AG04450 (cell line): ENCODE measurements around the gene IQGAP3. TPM values are rescaled to one million over a fixed set of nuclear protein-coding genes. Genes with fewer than 3 reads are reported as not detected.

Source experiments
- CTCF ChIA-PET: fragments of 300-600, 350-600 bp; formaldehyde crosslinking; extraction: SDS; loops from one replicate; lab custom pipeline; 2022; ENCODE audit warnings: antibody characterized with exemption, inconsistent platforms; lab: Charles Lee
- POLR2A ChIA-PET: fragments of 350-600 bp; formaldehyde crosslinking; extraction: SDS; loops from one replicate; lab custom pipeline; 2021; ENCODE audit warnings: antibody characterized with exemption, inconsistent platforms; lab: Yijun Ruan, JAX
- DNase-seq: peaks from one replicate; pipeline ENCODE4 v3.0.0-alpha.2; 2011; ENCODE audit warnings: low read depth, low spot score
- H3K27ac ChIP-seq: one replicate; pipeline ENCODE4 v1.5.1; 2012; ENCODE audit warnings: low read depth, low read length, control low read depth
- H3K27me3 ChIP-seq: one replicate; pipeline ENCODE4 v1.6.0; 2012; ENCODE audit warnings: low read length; ENCODE audit not compliant: control insufficient read depth, insufficient read depth
- H3K4me3 ChIP-seq: 2 replicates; pipeline ENCODE4 v1.5.1; 2011; ENCODE audit warnings: mild to moderate bottlenecking, low read depth, low read length, control low read depth
- H3K9me3 ChIP-seq: 2 replicates; pipeline ENCODE4 v1.5.1; 2012; ENCODE audit warnings: low read length; ENCODE audit not compliant: control insufficient read depth, insufficient read depth
- polyA plus RNA-seq: library from polyadenylated mRNA; depleted of rRNA; stranded (reverse); fragments of >200 nt; gene quantifications from 2 replicates; pipeline ENCODE4 v1.2.3, GENCODE V29; 2011
- TF ChIP-seq, protein P1 (sequence below): IDR thresholded peaks from 2 replicates; pipeline ENCODE4 v1.5.1; 2011; ENCODE audit warnings: low read depth, low read length, control low read depth, inconsistent platforms

IQGAP3 gene
- polyA plus RNA-seq, 1 experiment: 6.3 TPM

DNA sequence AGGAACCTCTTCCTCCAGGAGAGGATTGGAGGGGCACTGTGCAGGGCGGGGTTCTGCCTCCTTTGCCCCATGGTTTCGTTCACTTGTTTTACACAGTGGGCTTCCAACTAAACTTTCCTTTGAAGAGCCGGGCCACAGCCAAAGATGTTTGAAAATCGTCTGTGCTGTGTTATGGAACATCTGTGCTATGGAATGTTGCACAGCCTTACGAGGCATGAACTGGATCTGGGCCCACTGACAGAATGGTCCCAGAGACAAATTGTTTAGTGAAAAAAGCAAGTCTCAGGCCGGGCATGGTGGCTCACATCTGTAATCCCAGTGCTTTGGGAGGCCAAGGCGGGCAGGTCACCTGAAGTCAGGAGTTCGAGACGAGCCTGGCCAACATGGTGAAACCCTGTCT lies 59.2 kb downstream of the IQGAP3 start:
- no peak for DNase-seq
- H3K27me3 ChIP-seq: no peaks in the 10 kb centered on the region
- ChIA-PET POLR2A (no interaction called here), CTCF (interaction anchor here (0.6 to 0.8 kb wide), 2 partner anchors 23 to 49 kb away, joined by 3 to 9 read pairs; no protein-coding TSS in a partner anchor)
- no peaks in the 10 kb centered on the region for H3K9me3 ChIP-seq
- peak overlapping the region; percentile 21 for H3K27ac ChIP-seq
- TF ChIP-seq, protein P1, sequence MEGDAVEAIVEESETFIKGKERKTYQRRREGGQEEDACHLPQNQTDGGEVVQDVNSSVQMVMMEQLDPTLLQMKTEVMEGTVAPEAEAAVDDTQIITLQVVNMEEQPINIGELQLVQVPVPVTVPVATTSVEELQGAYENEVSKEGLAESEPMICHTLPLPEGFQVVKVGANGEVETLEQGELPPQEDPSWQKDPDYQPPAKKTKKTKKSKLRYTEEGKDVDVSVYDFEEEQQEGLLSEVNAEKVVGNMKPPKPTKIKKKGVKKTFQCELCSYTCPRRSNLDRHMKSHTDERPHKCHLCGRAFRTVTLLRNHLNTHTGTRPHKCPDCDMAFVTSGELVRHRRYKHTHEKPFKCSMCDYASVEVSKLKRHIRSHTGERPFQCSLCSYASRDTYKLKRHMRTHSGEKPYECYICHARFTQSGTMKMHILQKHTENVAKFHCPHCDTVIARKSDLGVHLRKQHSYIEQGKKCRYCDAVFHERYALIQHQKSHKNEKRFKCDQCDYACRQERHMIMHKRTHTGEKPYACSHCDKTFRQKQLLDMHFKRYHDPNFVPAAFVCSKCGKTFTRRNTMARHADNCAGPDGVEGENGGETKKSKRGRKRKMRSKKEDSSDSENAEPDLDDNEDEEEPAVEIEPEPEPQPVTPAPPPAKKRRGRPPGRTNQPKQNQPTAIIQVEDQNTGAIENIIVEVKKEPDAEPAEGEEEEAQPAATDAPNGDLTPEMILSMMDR: no peak
- no peak overlapping the region for H3K4me3 ChIP-seq

DNA sequence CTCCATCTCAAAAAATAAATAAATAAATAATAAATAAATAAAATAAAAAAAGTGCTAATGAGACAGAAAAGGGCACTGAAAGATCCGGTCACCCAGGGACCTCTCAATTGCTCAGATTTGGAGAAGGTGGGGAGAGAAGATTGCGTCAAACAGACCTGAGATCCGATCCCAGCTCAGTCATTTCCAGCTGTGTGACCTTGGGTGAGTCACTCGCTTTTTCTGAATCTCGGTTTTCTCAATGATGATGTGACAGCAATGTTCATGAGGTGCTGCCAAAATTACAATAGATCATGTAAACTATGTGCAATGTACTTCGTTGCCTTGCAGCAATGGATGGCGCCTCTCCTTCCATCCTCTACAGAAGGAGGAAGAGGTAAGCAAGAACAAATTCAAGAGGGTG lies 60.7 kb downstream of the IQGAP3 start:
- Histone ChIP-seq H3K4me3 (no peak overlapping the region), H3K9me3 (no peaks in the 10 kb centered on the region), H3K27me3 (no peaks in the 10 kb centered on the region), H3K27ac (no peak overlapping the region)
- ChIA-PET CTCF (no interaction called here), POLR2A (interaction anchor here (1.6 to 2.2 kb wide), 2 partner anchors 11 to 59 kb away, joined by 5 to 8 read pairs; partner anchors contain the start of gene MEF2D)
- TF ChIP-seq, protein P1: no peak
- no peak for DNase-seq

DNA sequence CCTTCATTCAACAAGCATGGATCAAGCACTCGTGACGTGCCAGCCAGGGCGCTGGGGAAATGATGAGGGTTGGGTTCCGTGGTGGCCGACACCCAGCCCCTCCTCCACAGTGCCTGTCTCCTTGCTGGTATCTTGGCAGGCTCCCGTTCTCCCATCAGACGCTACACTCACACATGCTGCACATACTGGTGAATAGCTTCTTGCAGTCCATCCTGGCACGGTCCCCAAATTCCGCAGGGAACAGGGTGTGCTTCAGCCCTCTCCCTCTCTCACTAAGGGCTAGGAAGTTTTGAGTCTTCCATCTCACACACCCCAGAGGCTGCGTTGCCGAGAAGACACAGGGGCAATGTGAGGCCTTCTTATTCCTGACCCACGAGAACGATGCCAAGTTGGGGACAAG lies 61.7 kb downstream of the IQGAP3 start:
- CTCF ChIA-PET: no interaction called here
- Histone ChIP-seq H3K4me3 (no peak overlapping the region), H3K9me3 (no peaks in the 10 kb centered on the region), H3K27me3 (no peaks in the 10 kb centered on the region), H3K27ac (peak overlapping the region; percentile 39)
- POLR2A ChIA-PET: interaction anchor here (1.6 to 2.2 kb wide), 2 partner anchors 10 to 60 kb away, joined by 5 to 8 read pairs; partner anchors contain the start of gene MEF2D
- TF ChIP-seq, protein P1: no peak
- DNase-seq: peak; percentile 61

DNA sequence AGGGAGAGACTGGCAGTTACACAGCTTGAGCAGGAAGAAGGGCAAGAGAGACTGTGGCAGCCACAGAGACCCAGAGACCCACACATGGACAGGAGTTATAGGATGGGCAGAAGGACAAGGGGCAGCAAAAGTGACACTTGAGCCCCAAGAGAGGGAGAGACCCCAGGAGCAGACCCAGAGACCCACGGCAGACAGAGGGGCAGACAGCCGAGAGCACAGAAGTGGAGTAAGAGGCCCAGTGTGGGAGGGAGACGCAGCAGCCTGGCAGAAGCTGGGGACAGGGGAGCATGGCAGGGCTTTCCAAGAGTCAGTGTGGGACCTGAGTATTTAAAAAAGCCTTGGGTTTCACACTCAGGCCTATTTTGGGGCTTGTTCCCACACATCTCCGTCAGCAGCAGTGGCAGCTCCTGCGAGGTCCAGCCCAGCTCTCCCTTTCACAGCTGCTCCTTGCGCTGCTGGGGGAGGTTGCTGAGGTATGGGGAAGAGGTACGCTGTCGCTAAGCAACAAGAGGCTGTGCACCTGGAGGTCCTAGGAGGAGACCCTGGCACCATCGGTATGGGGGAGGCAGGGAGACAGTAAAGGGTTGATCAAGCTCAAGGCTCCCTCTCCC lies 62.8 kb downstream of the IQGAP3 start:
- ChIA-PET CTCF (no interaction called here), POLR2A (no interaction called here)
- TF ChIP-seq, protein P1: no peak

DNA sequence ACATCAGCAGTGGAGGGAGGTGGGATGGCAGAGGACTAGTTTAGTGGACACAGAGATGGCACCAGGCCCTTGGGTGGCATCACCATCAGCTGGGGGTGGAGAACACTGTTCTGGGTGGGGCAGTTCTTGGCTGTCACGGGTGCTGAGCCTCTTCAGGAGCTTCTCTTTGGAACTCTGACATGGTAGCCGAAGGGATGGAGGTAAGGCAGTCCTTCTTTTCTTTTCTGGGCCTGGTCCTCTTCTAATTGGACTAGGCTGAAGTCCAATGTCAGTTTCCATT lies 63.5 kb downstream of the IQGAP3 start:
- Histone ChIP-seq H3K4me3 (no peak overlapping the region), H3K27ac (peak overlapping the region; percentile 65), H3K9me3 (no peaks in the 10 kb centered on the region), H3K27me3 (no peaks in the 10 kb centered on the region)
- TF ChIP-seq, protein P1: no peak
- DNase-seq: no peak
- ChIA-PET CTCF (no interaction called here), POLR2A (no interaction called here)

More for the DNA sequence above, 62.8 kb downstream of the IQGAP3 start:
- Histone ChIP-seq H3K27ac (no peak overlapping the region), H3K27me3 (no peaks in the 10 kb centered on the region), H3K4me3 (no peak overlapping the region), H3K9me3 (no peaks in the 10 kb centered on the region)
- no peak for DNase-seq
